AG10803 (cell line): ENCODE results near the gene HADHB.
"Not testable (repeated sequence)": the region's sequence is repeated elsewhere in the genome, so short reads cannot be mapped to it uniquely, and the experiment has no call there.

ENCODE experiments used
- DNase-seq: peaks from one replicate; pipeline ENCODE4 v3.0.0; 2010; ENCODE audit warnings: low read depth
- H3K4me3 ChIP-seq: 2 replicates; pipeline ENCODE4 v1.5.1; 2011; ENCODE audit warnings: mild to moderate bottlenecking, low read length, control low read depth
- CTCF ChIP-seq: conservative IDR thresholded peaks from 2 replicates; pipeline ENCODE4 v1.5.1; 2011; ENCODE audit warnings: mild to moderate bottlenecking, low read length, control low read depth, inconsistent platforms

HADHB gene

GRCh38 chr2:26327291-26328272, 82.8 kb downstream of the HADHB start:
- peak; percentile 82 for DNase-seq
- no peak overlapping the region for H3K4me3 ChIP-seq
- no peak for TF ChIP-seq CTCF

DNA sequence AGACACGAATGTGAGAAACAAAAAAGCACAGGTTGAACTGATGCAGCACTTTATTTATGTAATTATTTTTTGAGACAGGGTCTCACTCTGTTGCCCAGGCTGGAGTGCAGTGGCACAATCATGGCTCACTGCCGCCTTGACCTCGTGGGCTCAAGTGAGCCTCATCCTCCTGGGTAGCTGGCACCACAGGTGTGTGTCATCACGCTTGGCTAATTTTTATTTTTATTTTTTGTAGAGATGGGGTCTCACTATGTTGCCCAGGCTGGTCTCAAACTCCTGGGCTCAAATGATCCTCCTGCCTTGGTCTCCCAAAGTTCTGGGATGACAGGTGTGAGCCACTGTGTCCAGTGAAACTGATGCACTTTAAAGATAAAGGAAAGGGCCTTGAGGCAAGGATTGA, 84.3 kb downstream of the HADHB start:
- H3K4me3 ChIP-seq = not testable (repeated sequence)

DNA sequence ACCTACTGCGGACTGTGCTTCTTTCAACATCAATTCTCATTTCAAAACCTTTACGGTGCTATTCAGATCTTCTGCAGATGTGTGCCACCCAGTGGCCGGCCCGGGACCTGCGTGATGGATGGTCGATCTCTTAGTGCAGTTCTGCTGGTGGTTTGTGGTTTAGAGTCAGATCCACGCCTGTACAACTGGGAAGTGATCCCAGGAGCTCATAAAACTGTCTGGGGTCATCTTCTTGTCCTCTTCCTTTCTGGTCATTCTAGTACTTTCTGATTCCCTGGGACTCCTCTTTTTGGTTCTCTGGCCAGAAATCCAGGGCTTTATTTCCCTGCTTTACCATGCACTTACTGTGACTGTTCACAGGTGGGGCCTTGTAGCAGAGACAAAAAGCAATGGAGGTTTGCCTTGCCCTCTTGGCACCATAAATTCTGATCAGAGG, 85.4 kb downstream of the HADHB start:
- peak; percentile 96 for DNase-seq
- TF ChIP-seq CTCF = peak; percentile 90
- peak overlapping the region; percentile 41 for H3K4me3 ChIP-seq

More for the DNA sequence above, 84.3 kb downstream of the HADHB start:
- not testable (repeated sequence) for DNase-seq

- peak; percentile 90 for DNase-seq
- peak overlapping the region; percentile 41 for H3K4me3 ChIP-seq
- TF ChIP-seq CTCF = no peak
Observed at GRCh38 chr2:26330604-26331003, 85.9 kb downstream of the HADHB start.

GRCh38 chr2:26331321-26331720, 86.6 kb downstream of the HADHB start:
- DNase-seq, H3K4me3 ChIP-seq: not testable (repeated sequence)

GRCh38 chr2:26333293-26333692, 88.6 kb downstream of the HADHB start:
- no peak for DNase-seq
- no peak overlapping the region for H3K4me3 ChIP-seq
- TF ChIP-seq CTCF = no peak

- DNase-seq = no peak
- no peak for TF ChIP-seq CTCF
- H3K4me3 ChIP-seq = no peak overlapping the region
Observed at GRCh38 chr2:26335231-26335630, 90.5 kb downstream of the HADHB start.

GRCh38 chr2:26336719-26337118, 92.0 kb downstream of the HADHB start:
- no peak for TF ChIP-seq CTCF
- no peak for DNase-seq
- no peak overlapping the region for H3K4me3 ChIP-seq
